CD4-positive, alpha-beta T cell treated with Interleukin-6 at 100 ng/mL for 8 hours (primary cell): ENCODE results near the gene MED23.

Experiments
- DNase-seq: peaks from one replicate; pipeline ENCODE4 v3.0.0-alpha.2; 2020; ENCODE audit warnings: mixed read lengths, low spot score

Gene MED23

GRCh38 chr6:131627724-131628682, at the start of gene MED23:
Gene MED23 (minus strand): TSS chr6:131628242. CDS start chr6:131628049, 193 bp downstream.
- peak; percentile 91 for DNase-seq

DNA sequence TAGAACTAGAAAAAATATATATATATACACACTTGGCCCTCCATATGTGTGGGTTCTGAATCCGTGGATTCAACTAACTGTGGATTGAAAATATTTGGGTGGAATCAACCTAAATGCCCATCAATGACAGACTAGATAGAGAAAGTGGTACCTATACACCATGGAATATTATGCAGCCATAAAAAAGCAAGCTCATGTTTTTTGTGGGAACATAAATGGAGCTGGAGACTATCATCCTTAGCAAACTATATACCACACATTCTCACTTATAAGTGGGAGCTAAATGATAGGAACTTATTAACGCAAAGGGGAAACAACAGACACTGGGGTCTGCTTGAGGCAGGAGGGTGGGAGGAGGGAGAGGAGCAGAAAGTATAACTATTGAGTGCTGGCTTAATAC, 45.1 kb upstream of the MED23 start:
- no peak for DNase-seq

DNA sequence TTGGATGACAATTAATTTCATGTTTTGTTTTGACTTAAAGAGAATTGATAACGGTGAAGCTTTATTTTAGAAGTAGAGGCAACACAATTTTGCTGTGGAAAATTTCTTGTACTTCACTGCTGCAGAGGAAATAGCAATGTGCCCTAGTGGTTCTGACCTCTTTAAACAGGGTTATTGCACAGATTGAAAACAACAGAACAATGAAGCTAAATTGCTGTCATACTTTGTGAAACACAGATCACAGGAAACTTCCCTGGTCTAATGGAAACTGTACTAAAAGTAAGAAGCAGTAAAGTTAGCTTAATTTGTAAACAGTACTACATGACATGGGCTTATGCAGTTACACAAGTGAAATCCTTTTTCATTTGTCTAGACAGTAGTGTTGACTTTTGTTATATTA, 41.8 kb upstream of the MED23 start:
- DNase-seq = no peak

DNA sequence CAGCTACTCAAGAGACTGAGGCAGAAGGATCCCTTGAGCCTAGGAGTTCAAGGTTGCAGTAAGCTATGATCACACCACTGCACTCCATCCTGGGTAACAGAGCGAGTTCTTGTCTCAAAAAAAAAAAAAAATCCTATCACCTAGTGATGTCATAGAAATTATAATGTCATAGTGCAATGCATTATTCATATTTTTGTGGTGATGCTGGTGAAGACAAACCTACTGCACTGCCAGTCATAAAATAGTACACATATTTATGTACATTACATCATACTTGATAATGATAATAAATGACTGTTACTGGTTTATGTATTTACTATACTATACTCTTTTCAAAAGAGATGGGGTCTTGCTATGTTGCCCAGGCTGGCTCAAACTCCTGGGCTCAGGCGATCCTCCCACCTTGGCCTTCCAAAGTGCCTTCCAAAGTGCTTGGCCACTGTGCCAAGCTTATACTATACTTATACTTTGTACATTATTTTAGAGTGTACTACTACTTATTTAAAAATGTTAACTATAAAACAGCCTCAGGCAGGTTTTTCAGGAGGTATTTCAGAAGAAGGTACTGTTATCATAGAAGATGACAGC, 35.6 kb upstream of the MED23 start:
- DNase-seq = no peak

- no peak for DNase-seq
Measured at GRCh38 chr6:131660195-131660594, 32.2 kb upstream of the MED23 start.

DNA sequence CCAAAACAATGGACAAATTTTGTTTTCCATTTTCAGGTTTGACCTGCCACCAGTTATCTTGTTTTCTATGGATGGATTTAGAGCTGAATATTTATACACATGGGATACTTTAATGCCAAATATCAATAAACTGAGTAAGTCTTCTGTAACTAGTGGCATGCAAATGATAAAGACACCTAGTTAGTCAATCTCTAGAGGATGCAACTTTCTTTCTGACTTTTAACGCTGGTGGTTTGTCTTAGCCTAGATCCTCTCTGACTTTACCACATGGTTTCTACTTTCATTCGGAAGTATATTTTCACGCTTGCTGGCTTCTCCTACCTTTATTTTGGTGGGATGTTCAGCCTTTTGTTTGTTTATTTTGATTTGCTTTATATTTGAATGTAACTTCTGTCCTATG, 30.2 kb upstream of the MED23 start:
- DNase-seq = no peak

GRCh38 chr6:131657630-131658111, 29.6 kb upstream of the MED23 start:
- no peak for DNase-seq

- DNase-seq = no peak
Measured at GRCh38 chr6:131657222-131657621, 29.2 kb upstream of the MED23 start.

- no peak for DNase-seq
Measured at GRCh38 chr6:131656667-131657066, 28.6 kb upstream of the MED23 start.

DNA sequence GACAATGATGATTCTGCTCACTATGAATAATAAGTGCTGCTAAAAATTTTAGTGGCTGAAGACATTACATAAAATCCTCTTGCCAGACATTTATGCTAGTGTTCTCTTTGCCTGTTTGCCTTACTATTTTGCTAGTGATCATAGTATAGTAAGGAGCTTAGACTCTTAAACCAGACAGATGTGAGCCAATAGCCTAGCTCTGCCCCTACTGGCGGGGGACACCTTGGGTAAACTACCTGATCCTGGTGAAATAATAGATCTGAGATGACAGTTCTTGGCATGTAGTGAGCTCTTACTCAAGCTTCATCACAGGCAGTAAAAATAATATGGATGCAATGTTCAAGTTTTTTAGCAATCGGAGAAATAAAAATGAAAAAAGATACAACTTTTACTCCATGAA, 27.9 kb upstream of the MED23 start:
- no peak for DNase-seq

DNA sequence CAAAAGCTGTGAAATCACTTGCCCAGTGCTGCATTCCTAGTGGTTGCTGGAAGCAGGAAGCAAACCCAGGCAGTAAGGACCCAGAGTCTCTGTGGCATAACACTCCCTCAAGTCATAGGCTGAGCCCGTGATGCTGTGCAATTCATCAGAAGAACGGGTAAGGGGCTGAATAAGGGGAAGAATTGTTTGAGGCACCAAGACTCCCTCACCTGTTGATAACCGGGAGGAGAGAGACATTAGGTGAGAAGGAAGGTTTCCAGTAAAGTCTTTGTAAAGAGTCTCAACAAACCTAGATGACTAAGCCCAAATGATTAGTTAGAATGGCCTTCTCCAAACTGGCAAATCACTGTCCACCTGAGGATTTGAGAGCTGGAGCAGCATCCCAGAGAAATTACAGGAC, 27.3 kb upstream of the MED23 start:
- no peak for DNase-seq

DNA sequence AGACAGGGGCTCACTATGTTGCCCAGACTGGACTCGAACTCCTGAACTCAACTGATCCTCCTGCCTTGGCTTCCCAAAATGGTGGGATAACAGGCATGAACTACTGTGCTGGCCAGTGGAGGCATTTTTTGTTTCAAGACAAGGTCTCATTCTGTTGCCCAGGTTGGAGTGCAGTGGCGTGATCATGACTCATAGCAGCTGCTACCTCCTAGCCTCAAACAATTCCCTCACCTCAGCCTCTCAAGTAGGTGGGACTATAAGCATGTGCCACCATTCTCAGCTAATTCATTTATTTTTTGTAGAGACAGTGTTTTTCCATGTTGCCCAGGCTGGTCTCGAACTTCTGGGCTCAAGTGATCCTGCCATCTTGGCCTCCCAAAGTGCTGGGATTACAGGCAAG, 26.3 kb upstream of the MED23 start:
- no peak for DNase-seq

DNA sequence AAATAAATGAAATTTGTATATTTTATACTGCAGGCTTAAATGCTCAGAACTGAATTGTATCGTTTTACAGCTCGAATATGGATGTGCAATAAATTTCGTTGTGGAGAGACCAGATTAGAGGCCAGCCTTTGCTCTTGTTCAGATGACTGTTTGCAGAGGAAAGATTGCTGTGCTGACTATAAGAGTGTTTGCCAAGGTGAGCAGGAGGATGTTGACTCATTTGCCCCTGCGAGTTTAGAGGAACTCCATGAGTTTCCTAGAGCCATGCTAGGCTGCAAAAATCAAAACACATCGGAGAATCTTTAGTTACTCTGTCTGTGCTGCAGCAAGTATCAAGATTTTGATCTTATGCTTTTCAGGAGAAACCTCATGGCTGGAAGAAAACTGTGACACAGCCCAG, 24.4 kb upstream of the MED23 start:
- no peak for DNase-seq

- no peak for DNase-seq
Measured at GRCh38 chr6:131651782-131652181, 23.7 kb upstream of the MED23 start.

DNA sequence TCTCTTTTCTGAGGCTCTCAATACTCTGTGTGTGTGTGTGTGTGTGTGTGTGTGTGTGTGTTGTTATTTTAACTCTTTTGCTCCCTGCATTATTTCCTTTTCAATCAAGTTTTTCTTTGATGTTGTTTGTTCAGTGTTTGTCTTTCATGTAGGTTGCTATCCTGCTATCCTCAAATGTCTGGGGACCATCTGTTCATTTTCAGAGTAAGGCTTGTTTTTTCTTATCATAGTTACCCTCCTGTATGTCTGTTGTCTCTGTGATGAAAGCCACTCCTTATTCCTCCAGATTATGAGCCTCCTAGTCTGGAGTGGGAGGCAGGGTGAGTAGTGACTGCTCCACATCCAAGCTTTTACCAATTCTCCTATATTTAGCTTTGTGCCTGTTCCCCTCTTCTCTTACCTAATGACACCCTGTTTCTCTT, 18.2 kb upstream of the MED23 start:
- DNase-seq = no peak

- DNase-seq = no peak
Measured at GRCh38 chr6:131645846-131646245, 17.8 kb upstream of the MED23 start.

DNA sequence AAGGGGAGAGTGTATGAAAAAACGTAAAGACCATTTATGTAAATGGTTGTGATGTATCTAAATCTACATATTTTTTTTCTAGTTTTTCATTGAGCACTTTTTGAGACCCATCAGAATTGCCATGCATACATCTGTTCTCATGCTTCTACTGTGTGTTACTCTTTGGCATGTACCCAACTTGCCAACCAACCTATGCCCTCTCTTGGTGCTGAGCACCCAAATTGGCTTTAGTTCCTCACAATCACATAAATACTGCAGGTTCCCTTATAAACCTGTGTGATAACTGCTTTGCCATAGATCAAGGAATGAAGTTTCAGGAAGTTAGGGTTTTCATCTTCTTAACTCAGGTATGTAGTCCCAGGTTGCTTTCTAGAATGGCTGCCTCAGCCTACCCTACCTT, 16.9 kb upstream of the MED23 start:
- no peak for DNase-seq

DNA sequence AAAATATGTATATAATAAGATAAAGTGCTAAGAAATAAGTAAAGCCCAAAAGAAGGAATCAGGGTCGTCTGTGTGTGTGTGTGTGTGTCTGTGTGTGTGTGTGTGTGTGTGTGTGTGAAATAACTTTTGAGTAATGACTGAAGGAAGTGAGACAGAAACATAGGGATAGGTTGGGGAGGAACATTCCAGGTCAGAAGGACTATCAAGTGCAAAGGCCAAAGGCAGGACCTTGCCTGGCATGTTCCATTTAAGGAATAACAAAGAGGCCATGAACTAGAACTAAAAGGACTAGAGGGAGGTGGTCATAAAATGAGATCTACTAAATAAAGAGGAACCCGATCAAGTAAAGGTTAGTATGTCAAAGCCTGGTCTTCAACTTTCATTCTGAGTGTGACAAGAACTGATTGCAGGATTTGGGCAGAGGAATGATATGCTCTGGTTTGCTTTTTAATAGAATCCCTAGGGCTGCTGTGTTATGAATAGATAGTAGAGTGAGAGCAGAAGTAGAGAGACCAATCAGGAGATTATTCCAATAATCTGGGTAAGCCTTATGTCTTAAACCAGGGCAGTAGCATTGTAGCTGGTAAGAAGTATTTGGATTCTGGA, 15.9 kb upstream of the MED23 start:
- DNase-seq = no peak

DNA sequence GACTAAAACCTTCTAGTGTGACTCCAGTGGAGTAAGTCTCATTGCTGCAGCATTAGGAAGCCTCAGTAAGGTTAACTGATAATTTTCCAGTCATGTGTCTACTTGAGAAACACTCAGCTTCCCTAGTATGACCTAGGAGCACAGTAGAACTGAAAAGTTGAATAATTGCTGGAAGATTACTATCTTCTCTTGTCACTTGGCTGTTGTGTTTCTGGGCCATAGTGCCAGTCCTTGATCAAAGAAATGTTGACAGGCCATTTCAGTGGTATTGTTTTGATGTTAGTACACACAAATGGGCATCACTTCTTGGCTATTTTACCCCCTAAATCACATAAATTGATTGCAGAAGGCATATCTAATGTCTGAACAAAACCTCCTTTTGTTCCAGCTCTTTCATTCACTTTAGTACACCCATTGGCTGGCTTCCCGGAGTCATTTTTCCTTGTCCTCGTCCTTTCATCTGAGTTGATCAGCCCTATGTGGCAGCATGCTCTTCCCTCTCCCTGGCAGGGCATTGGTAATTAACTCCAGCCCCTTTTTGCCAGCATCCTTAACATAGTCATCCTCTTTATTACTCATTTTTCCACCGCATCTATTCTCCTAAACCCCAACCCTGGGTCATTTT, 15.1 kb upstream of the MED23 start:
- no peak for DNase-seq

GRCh38 chr6:131642565-131642964, 14.5 kb upstream of the MED23 start:
- no peak for DNase-seq

DNA sequence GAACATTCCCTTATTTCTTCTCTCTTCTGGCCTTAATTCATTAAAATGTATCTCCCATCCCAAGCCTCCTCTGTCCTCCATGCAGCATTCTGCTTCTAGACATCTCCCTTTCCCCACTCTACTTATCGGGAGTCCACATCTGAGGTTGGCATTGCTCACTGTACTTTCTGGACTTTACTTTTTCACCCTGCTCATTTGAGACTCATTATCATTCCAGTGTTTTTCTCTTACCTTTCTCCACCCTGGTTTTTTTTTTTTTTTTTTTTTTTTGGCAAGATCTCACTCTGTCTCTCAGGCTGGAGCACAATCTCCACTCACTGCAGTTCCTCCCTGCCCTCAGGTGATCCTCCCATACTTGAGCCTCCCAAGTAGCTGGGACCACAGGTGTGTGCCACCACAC, 13.5 kb upstream of the MED23 start:
- DNase-seq = no peak

GRCh38 chr6:131640576-131640975, 12.5 kb upstream of the MED23 start:
- no peak for DNase-seq

DNA sequence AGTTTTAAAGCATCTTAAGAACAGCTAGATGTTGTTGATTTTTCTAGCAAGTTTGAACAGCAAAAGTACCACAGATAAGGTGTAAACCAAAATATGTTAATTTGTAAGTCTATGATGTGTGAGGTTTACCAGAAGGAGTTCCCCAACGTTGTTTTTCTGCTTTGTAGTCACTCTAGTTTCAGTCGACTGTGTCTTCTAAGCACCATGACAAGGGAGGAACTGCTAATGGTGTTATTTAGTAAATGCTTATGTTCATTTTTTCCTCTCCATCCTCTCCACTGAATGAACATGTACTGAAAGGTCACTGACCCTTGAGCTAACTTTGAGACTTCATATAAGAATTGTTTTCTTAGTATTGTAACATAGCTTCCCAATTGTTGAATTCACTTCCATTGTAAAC, 12.1 kb upstream of the MED23 start:
- no peak for DNase-seq
